Esophagus muscularis mucosa (tissue), 3 donors: ENCODE results near the gene ZNF33B.

ENCODE experiments used
- POLR2AphosphoS5 ChIP-seq, 2 donors: sonication (generic); formaldehyde crosslinking; IDR thresholded peaks; one replicate each; pipeline ENCODE4 v1.6.1; 2017; ENCODE audit warnings: antibody characterized with exemption in 2 of 2
- TF ChIP-seq, protein P1 (sequence below), 3 experiments: fragments of 200-600 bp in 2 of 3; fragments of 450-650 bp in 1 of 3; sonication (generic) in 2 of 3; IDR thresholded peaks; one replicate each; pipeline ENCODE4 v1.5.1; 2017 to 2019; ENCODE audit warnings: antibody characterized with exemption in 3 of 3, mild to moderate bottlenecking in 2 of 3, moderate library complexity in 1 of 3

DNA sequence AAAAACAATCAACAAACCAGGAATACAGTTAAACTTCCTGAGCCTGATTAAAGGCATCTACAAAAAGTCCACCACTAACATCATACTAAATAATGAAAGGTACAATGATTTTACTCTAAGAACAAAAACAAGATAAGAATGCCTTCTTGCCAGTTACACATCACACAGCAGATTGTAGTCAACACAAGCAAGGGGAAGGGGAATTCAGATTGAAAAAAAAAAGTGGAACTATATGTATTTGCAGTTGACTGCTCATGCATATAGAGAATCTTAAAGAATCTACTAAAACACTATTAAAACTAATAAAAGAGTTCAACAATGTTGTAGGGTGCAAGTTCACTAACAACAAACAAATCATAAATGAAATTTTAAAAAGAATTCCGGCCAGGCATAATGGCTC is 28.5 kb downstream of the ZNF33B start:
- TF ChIP-seq, protein P1, sequence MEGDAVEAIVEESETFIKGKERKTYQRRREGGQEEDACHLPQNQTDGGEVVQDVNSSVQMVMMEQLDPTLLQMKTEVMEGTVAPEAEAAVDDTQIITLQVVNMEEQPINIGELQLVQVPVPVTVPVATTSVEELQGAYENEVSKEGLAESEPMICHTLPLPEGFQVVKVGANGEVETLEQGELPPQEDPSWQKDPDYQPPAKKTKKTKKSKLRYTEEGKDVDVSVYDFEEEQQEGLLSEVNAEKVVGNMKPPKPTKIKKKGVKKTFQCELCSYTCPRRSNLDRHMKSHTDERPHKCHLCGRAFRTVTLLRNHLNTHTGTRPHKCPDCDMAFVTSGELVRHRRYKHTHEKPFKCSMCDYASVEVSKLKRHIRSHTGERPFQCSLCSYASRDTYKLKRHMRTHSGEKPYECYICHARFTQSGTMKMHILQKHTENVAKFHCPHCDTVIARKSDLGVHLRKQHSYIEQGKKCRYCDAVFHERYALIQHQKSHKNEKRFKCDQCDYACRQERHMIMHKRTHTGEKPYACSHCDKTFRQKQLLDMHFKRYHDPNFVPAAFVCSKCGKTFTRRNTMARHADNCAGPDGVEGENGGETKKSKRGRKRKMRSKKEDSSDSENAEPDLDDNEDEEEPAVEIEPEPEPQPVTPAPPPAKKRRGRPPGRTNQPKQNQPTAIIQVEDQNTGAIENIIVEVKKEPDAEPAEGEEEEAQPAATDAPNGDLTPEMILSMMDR (IDR thresholded peaks at IDR 0.05) = no peak
- no peak for TF ChIP-seq POLR2AphosphoS5 (IDR thresholded peaks at IDR 0.05)
